SH-SY5Y (cell line): ENCODE data around the gene KRT3.

Experiments
- GATA2 ChIP-seq: IDR thresholded peaks from 2 replicates; pipeline ENCODE4 v1.6.1; 2011; ENCODE audit warnings: mild to moderate bottlenecking, low read depth, low read length
- GATA3 ChIP-seq: IDR thresholded peaks from 2 replicates; pipeline ENCODE4 v1.6.1; 2011; ENCODE audit warnings: low read depth, mild to moderate bottlenecking, low read length, moderate library complexity

DNA sequence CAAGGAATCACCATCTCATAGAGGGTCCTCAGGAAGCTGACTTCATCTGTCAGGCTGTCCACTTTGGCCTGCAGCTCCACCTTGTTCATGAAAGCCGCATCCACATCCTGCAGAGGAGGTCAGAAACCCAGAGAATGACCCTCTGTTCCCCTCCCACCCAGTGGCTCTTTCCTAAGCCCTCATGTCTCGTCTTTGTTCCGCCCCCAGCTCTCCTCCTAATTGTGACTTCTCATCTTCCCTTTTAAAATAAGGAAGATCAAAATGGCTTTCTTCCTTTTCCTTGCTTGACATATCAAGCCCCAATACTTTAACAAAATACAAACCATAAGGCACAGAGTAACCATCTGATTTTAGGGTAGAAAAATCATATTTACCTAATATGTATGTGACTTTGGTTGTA is 23.1 kb downstream of the KRT3 start:
- no peak for TF ChIP-seq GATA3
- TF ChIP-seq GATA2, result no peak
